Neutrophil (primary cell): Measurements from ENCODE around the gene CCDC102A.

Source experiments
- H3K27ac ChIP-seq: fragments of 200-600 bp; sonication (generic); 2 replicates; pipeline ENCODE4 v1.5.1; 2016; ENCODE audit warnings: mild to moderate bottlenecking, moderate library complexity
- H3K27me3 ChIP-seq: fragments of 200-600 bp; sonication (generic); 2 replicates; pipeline ENCODE4 v1.6.0; 2016; ENCODE audit warnings: mild to moderate bottlenecking
- H3K36me3 ChIP-seq: fragments of 200-600 bp; sonication (generic); 2 replicates; pipeline ENCODE4 v1.5.1; 2017
- H3K4me1 ChIP-seq, 2 experiments: fragments of 200-600 bp in 1 of 2; sonication (generic) in 1 of 2; 1 replicate in 1 of 2; 2 replicates in 1 of 2; pipeline versions ENCODE4 v1.5.1 to v1.6.1; 2013 to 2016; ENCODE audit warnings: low read depth in 1 of 2, low read length in 1 of 2, mild to moderate bottlenecking in 1 of 2, moderate library complexity in 1 of 2; ENCODE audit not compliant: control insufficient read depth in 1 of 2, insufficient read depth in 1 of 2
- H3K4me3 ChIP-seq, 2 experiments: fragments of 200-600 bp in 1 of 2; sonication (generic) in 1 of 2; 1 replicate in 1 of 2; 2 replicates in 1 of 2; pipeline ENCODE4 v1.5.1; 2013 to 2016; ENCODE audit warnings: low read depth in 1 of 2, low read length in 1 of 2, mild to moderate bottlenecking in 1 of 2, moderate library complexity in 1 of 2
- H3K9me3 ChIP-seq: fragments of 200-600 bp; sonication (generic); 2 replicates; pipeline ENCODE4 v1.5.1; 2016
- CTCF ChIP-seq: fragments of 200-600 bp; sonication (generic); IDR thresholded peaks from 2 replicates; pipeline ENCODE4 v1.5.1; 2016; ENCODE audit warnings: antibody characterized with exemption

CCDC102A gene

GRCh38 chr16:57530522-57531252, 5.7 kb downstream of the CCDC102A start:
- H3K27ac ChIP-seq: no peak overlapping the region
- no peak overlapping the region for H3K4me3 ChIP-seq
- peaks cover 2 to 6% of the 10 kb centered on the region in 2 experiments for H3K4me1 ChIP-seq
- H3K9me3 ChIP-seq: no peaks in the 10 kb centered on the region
- no peak for TF ChIP-seq CTCF
- H3K36me3 ChIP-seq: no peaks in the 10 kb centered on the region
- peaks cover 66% of the 10 kb centered on the region for H3K27me3 ChIP-seq

DNA sequence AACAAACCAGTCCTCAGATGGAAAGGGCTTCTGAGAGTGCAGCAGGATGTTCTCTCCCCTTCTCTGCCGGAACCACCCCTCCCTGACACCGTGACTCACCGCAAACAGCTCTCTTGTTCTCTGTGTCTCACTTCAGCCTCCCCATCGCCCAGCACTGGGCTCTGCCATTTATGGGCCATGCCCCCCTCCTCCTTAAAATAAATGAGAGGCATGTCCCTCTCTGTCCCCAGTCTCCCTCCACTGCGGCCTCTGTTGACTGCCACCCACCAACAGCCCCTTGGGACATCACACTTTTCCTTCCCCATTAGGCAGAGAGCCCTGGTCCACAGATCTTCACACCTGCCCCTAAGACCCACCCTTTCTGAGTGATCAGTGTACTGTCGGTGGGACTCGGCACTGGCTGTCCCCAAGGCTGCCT, 6.3 kb downstream of the CCDC102A start:
- Histone ChIP-seq H3K36me3 (no peaks in the 10 kb centered on the region), H3K4me3 (no peak overlapping the region), H3K27me3 (peaks cover 60% of the 10 kb centered on the region), H3K9me3 (no peaks in the 10 kb centered on the region), H3K4me1 (peaks cover 0 to 4% of the 10 kb centered on the region in 2 experiments), H3K27ac (no peak overlapping the region)
- no peak for TF ChIP-seq CTCF

DNA sequence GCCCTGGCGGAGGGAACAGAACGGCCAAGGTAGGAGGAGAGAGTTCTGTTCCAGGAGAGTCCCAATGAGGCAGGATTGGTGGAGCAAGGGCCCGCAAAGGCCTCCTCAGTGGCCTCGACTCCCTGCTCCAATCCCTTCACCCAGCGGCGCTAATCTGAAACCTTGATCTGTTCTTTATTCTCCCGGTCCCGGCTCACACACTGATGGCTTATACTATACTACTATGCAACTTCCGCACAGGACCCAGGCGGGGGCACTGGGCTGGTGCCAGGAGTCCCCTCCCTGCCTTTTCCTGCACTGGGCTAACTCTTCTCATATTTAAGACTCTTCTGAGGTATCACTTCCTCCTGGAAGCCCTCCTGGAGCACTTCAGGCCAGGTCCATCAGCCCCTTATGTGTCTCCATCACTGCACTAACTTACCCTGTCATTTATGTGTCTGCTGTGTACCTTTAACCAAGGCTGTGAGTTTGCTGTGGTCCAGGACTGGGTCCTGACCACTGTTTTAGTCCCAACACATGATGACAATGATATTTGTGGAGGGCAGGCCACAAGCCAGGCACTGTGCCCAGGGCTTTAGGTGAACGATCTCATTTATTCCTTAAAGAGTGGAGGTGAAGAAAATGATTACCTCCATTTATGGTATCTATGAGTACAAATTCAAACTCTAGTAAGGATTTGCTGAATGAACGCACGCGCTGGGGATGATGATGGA, 6.8 kb downstream of the CCDC102A start:
- Histone ChIP-seq H3K4me1 (peaks cover 0 to 4% of the 10 kb centered on the region in 2 experiments), H3K4me3 (no peak overlapping the region)

GRCh38 chr16:57528499-57529390, 7.6 kb downstream of the CCDC102A start:
- no peak for TF ChIP-seq CTCF
- H3K36me3 ChIP-seq: no peaks in the 10 kb centered on the region
- H3K4me3 ChIP-seq: no peak overlapping the region
- peaks cover 0 to 4% of the 10 kb centered on the region in 2 experiments for H3K4me1 ChIP-seq
- H3K27ac ChIP-seq: no peak overlapping the region
- peaks cover 47% of the 10 kb centered on the region for H3K27me3 ChIP-seq
- H3K9me3 ChIP-seq: no peaks in the 10 kb centered on the region

More for the DNA sequence above, 6.8 kb downstream of the CCDC102A start:
- no peak overlapping the region for H3K27ac ChIP-seq
- H3K9me3 ChIP-seq: no peaks in the 10 kb centered on the region
- peaks cover 55% of the 10 kb centered on the region for H3K27me3 ChIP-seq
- H3K36me3 ChIP-seq: no peaks in the 10 kb centered on the region
- TF ChIP-seq CTCF: no peak

- H3K4me1 ChIP-seq: peaks cover 0 to 4% of the 10 kb centered on the region in 2 experiments
- H3K27ac ChIP-seq: no peak overlapping the region
- no peaks in the 10 kb centered on the region for H3K36me3 ChIP-seq
- no peaks in the 10 kb centered on the region for H3K9me3 ChIP-seq
- TF ChIP-seq CTCF: no peak
- H3K4me3 ChIP-seq: no peak overlapping the region
- H3K27me3 ChIP-seq: peaks cover 37% of the 10 kb centered on the region
Observed at GRCh38 chr16:57527610-57528360, 8.6 kb downstream of the CCDC102A start.
